ENCODE measurements around the gene HSPA12B. TPM values are rescaled to one million over a fixed set of nuclear protein-coding genes. Genes with fewer than 3 reads are reported as not detected.

HSPA12B gene
- total and polyA plus RNA-seq, 2 of the 13 experiments (the other 11 are each of a cell fraction or from before 2014, with no cell fraction given) = 0.01 TPM; not detected in 1

DNA sequence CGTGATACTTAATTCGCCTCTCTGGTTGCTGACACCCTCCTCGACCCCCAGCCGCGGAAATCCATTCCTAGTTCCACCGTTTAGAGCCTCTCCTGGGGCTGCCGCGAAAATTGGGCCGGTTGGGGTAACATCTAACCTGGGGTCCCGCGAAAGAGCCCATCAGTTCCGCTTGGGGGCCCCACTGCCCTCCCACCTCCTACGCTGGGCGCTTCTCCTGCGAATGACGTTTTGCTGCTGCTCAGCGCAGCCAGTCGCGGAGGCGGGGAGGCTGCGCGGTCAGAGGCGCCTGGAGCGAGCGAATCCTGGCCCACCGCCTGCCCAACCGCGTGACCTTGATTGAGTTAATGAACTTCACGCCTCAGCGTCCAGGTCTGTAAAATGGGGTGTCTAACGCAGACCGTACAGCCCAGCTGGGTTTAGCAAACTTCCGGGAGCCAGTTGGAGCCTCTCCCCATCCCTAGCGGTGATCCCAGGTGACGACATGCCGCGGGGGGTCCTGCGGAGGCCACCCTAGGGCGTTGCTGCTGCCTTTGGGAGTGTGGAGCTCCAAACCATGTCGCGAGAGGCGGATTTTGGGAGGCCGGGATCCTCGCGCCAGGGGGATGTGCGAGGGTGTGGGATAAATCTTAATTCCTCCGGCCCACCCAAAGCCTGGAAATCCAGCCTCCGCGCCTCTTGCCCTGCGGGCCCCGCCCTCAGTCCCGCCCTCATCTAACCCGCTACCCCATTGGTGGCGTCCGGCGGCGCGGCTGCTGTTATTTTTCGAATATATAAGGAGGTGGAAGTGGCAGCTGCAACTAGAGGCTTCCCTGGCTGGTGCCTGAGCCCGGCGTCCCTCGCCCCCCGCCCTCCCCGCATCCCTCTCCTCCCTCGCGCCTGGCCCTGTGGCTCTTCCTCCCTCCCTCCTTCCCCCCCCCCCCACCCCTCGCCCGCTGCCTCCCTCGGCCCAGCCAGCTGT lies 63.3 kb downstream of the HSPA12B start, which contains the start of gene CDC25B (continued):
- TF ChIP-seq, protein P1, sequence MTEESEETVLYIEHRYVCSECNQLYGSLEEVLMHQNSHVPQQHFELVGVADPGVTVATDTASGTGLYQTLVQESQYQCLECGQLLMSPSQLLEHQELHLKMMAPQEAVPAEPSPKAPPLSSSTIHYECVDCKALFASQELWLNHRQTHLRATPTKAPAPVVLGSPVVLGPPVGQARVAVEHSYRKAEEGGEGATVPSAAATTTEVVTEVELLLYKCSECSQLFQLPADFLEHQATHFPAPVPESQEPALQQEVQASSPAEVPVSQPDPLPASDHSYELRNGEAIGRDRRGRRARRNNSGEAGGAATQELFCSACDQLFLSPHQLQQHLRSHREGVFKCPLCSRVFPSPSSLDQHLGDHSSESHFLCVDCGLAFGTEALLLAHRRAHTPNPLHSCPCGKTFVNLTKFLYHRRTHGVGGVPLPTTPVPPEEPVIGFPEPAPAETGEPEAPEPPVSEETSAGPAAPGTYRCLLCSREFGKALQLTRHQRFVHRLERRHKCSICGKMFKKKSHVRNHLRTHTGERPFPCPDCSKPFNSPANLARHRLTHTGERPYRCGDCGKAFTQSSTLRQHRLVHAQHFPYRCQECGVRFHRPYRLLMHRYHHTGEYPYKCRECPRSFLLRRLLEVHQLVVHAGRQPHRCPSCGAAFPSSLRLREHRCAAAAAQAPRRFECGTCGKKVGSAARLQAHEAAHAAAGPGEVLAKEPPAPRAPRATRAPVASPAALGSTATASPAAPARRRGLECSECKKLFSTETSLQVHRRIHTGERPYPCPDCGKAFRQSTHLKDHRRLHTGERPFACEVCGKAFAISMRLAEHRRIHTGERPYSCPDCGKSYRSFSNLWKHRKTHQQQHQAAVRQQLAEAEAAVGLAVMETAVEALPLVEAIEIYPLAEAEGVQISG (CRISPR knock-in tag; IDR thresholded peaks at IDR 0.05) = peak; percentile 51; the same call in 1 of the 2 replicates
- TF ChIP-seq, protein P2, sequence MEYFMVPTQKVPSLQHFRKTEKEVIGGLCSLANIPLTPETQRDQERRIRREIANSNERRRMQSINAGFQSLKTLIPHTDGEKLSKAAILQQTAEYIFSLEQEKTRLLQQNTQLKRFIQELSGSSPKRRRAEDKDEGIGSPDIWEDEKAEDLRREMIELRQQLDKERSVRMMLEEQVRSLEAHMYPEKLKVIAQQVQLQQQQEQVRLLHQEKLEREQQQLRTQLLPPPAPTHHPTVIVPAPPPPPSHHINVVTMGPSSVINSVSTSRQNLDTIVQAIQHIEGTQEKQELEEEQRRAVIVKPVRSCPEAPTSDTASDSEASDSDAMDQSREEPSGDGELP (IDR thresholded peaks at IDR 0.05; ENCODE audit: borderline replicate concordance, low read depth) = peak; percentile 98
- peak; percentile 48; the same call in 1 of the 2 replicates for TF ChIP-seq ZNF747 (CRISPR knock-in tag; IDR thresholded peaks at IDR 0.05; ENCODE audit: borderline replicate concordance)
- no peak; the same call in 1 of the 2 replicates for TF ChIP-seq NR2F6 (IDR thresholded peaks at IDR 0.05)
- TF ChIP-seq NR2F6 (CRISPR knock-in tag; IDR thresholded peaks at IDR 0.05) = 0 out of 2 replicates have a peak, but pooled peaks have one; percentile 18
- TF ChIP-seq MXI1 (IDR thresholded peaks at IDR 0.05; ENCODE audit: borderline replicate concordance, low read depth, low read length) = peak; percentile 80; the same call in 1 of the 3 replicates
- peak; percentile 93 for TF ChIP-seq ZNF605 (CRISPR knock-in tag; IDR thresholded peaks at IDR 0.05)
- TF ChIP-seq CEBPB (IDR thresholded peaks at IDR 0.05; ENCODE audit: borderline replicate concordance, low read depth, low read length) = peak; percentile 29; the same call in 1 of the 2 replicates
- no peak for TF ChIP-seq SIX4 (CRISPR knock-in tag; IDR thresholded peaks at IDR 0.05)
- no peak for TF ChIP-seq CBX2 (IDR thresholded peaks at IDR 0.05; ENCODE audit: low read depth, low read length)
- 0 out of 2 replicates have a peak, but pooled peaks have one; percentile 19 for TF ChIP-seq CBX2 (CRISPR knock-in tag; IDR thresholded peaks at IDR 0.05; ENCODE audit: low read depth)
- TF ChIP-seq ZNF556 (CRISPR knock-in tag; IDR thresholded peaks at IDR 0.05; ENCODE audit: borderline replicate concordance) = peak; percentile 89; the same call in 1 of the 2 replicates
- peak; percentile 83 for TF ChIP-seq MEIS2 (CRISPR knock-in tag; IDR thresholded peaks at IDR 0.05)
- peak; percentile 60; the same call in 1 of the 2 replicates for TF ChIP-seq CREB1 (IDR thresholded peaks at IDR 0.05)
- TF ChIP-seq CREB1 (CRISPR knock-in tag; IDR thresholded peaks at IDR 0.05) = no peak
- TF ChIP-seq, protein P3, sequence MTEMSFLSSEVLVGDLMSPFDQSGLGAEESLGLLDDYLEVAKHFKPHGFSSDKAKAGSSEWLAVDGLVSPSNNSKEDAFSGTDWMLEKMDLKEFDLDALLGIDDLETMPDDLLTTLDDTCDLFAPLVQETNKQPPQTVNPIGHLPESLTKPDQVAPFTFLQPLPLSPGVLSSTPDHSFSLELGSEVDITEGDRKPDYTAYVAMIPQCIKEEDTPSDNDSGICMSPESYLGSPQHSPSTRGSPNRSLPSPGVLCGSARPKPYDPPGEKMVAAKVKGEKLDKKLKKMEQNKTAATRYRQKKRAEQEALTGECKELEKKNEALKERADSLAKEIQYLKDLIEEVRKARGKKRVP (CRISPR knock-in tag; IDR thresholded peaks at IDR 0.05) = 0 out of 4 replicates have a peak, but pooled peaks of 1 of the 2 experiments have one; percentile 19
- peak; percentile 29; the same call in 1 of the 2 replicates for TF ChIP-seq ZSCAN9 (CRISPR knock-in tag; IDR thresholded peaks at IDR 0.05; ENCODE audit: borderline replicate concordance)
- TF ChIP-seq NR2F2 (IDR thresholded peaks at IDR 0.05; ENCODE audit: borderline replicate concordance, low read depth) = peak; percentile 13; the same call in 1 of the 2 replicates
- TF ChIP-seq ZFP41 (CRISPR knock-in tag; IDR thresholded peaks at IDR 0.05; ENCODE audit: borderline replicate concordance) = 0 out of 2 replicates have a peak, but pooled peaks have one; percentile 26
- no peak; the same call in 1 of the 2 replicates for TF ChIP-seq ZNF160 (CRISPR knock-in tag; IDR thresholded peaks at IDR 0.05)
- TF ChIP-seq, protein P4, sequence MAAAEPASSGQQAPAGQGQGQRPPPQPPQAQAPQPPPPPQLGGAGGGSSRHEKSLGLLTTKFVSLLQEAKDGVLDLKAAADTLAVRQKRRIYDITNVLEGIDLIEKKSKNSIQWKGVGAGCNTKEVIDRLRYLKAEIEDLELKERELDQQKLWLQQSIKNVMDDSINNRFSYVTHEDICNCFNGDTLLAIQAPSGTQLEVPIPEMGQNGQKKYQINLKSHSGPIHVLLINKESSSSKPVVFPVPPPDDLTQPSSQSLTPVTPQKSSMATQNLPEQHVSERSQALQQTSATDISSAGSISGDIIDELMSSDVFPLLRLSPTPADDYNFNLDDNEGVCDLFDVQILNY (CRISPR knock-in tag; conservative IDR thresholded peaks at IDR 0.05) = peak; percentile 93
- 0 out of 2 replicates have a peak, but pooled peaks have one; percentile 22 for TF ChIP-seq ZNF143 (CRISPR knock-in tag; IDR thresholded peaks at IDR 0.05)

Data from HepG2 (cell line).